GM18861 (cell line): ENCODE measurements around the gene CCDC91.

Experiments
- ATAC-seq: cut with Tn5 transposase; IDR thresholded peaks from one replicate; pipeline ENCODE4 v1.9.1; 2021; ENCODE audit not compliant: unreplicated experiment

CCDC91 gene

DNA sequence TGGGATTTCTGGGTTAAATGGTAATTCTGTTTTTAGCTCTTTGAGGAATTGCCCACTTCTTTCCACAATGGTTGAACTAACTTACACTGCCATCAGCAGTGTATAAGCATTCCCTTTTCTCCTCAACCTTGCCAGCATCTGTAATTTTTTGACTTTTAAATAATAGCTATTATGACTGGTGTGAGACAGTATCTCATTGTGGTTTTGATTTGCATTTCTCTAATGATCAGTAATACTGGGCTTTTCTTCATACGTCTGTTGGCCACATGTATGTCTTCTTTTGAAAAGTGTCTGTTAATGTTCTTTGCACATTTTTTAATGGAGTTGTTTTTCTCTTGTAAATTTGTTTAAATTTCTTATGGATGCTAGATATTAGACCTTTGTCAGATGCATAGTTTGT is 323.7 kb downstream of the CCDC91 start:
- no peak for ATAC-seq

DNA sequence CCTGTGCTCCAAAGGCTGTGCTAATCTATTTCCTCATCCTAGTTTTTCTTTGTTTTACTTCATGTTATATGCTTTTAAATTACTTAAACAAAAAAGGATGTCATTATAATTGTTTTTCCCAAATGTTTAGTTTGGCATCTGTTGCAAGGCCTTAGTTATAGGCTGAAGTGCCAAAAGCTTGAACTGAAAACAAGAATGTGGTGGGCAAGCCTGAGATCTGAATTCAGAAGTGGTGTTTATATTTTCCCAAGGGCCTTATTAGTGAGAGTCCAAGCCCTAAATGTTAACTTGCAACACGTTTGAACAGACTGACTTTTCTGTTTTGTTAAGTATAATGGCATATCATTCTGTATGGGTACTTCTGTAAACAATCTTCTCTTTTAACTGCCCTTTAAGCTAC is 326.8 kb downstream of the CCDC91 start:
- ATAC-seq, result no peak

DNA sequence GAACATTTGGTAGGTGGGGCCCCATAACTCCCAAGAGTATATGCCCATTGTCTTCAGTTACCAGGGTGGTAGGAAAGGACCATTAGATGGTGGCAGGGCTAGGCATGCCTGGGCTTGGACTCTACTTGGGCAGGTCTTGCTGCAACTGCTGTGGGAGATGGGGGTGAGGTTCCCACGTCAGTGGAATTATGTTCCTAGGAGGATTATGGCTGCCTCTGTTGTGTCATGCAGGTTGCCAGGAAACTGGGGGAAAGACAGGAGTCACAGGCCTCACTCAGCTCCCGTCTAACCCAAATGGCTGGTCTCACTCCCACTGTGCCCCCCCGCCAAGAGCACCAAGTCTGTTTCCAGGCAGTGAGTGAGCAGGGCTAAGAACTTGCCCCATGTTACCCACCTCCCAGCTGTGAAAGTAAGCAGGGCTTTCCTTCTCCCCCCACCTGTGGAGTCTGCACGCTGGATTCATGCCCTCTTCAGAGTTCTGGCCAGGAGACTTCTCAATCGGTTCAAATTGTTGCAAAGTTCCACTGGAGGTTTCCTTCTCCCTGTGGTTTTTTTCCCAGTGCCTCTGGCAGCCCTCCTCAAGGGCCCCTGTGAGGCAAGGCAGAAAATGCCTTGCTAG is 337.5 kb downstream of the CCDC91 start:
- ATAC-seq, result no peak

DNA sequence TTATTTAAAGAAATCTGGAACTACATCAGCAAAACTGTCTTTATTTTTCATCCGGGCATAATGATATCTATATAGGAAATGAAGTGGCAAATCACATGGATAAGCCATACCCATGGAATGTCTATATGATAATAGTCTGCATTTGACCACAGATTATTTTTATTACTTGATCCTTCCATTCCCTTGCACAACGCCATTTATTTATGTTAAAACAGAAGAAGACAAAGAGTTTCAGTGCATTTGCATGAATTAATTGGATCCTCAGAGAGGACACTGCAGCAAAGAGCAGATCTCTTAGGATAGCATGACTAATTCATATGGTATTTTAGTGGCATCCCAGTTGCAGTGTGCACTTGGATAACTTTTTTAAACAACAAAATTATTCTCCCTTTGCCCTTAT is 345.0 kb downstream of the CCDC91 start:
- ATAC-seq, result no peak

DNA sequence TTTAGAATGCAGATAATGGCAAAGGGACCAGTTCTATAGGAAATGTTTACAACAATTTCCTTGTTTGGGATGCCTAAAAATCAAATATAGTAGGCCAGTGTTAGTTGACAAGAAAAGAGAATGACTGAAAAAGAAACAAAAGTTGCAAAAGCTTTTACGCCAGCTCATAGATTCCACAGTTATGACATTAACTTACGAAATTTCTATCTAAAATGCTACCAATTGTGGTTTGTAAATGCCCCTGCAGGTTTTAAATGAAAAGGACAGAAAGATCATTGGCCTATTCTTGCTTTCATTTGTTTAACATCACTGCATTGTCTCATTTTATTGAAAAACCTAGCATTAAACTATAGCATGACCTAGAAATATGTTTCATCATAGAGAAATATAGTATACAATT is 345.8 kb downstream of the CCDC91 start:
- ATAC-seq, result no peak

DNA sequence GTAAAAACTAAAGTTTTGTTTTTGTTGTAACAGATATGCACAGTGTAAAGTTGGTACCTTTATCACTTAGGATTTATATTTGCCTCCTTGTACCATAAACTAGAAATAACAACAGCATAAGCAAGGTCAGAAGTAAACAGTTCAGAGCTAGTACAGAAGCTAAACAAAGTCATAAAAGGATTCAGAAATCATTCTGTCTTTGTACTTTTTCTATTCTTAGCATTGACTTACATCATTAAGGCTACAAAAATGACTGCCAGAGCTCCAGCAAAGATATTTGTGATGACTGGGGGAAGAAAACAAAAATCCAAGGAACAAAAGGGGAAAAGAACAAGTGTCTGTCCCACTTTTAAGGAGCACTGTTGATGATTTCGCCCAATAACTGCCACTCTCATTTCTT is 347.2 kb downstream of the CCDC91 start:
- no peak for ATAC-seq

DNA sequence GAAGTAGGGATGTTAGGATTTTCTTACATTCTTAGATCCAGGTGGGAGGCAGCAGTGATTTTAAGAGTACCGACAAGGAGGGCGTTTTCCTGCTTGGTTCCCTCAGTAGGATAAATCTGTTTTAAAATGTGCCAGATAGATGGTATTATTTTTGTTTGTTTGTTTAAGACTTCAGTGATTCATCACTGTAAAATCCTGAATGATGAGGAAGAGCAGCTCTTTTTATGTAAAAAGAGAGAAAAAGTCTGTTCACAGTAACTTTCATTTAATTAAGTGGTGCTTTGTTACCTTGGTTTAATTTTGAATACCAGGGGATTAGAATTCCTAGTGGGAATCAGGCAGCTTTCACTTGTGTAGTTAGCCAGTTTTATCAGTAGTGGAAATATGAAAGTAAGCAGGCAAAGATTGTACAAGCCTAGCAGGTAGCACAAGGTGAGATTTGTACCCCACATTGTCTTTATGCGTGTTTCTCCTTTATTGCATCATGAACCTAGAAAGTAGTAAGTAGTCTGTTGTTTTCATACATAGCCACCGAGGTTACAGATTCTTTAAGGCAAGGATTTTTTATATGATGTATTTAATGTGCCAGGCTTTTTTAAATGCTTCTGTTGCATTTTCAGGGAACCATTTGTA is 349.6 kb downstream of the CCDC91 start:
- ATAC-seq, result no peak

DNA sequence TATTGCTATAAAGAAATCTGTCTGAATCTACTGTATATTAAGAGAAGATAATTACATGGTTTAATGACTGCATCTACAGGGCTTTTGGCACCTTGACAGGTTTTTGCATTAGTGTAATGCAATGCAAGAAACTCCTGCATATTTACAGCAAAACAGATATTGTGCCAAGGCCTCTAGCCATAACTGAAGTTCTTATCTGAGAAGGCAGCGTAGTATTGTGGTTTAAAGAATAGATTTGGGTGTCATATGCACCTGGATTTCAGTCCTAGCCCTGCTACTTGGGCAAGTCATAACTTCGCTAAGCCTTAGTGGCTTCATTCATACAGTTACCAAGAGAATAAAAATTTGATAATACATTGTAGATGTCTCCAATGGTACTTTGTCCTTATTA is 350.1 kb downstream of the CCDC91 start:
- ATAC-seq, result no peak

DNA sequence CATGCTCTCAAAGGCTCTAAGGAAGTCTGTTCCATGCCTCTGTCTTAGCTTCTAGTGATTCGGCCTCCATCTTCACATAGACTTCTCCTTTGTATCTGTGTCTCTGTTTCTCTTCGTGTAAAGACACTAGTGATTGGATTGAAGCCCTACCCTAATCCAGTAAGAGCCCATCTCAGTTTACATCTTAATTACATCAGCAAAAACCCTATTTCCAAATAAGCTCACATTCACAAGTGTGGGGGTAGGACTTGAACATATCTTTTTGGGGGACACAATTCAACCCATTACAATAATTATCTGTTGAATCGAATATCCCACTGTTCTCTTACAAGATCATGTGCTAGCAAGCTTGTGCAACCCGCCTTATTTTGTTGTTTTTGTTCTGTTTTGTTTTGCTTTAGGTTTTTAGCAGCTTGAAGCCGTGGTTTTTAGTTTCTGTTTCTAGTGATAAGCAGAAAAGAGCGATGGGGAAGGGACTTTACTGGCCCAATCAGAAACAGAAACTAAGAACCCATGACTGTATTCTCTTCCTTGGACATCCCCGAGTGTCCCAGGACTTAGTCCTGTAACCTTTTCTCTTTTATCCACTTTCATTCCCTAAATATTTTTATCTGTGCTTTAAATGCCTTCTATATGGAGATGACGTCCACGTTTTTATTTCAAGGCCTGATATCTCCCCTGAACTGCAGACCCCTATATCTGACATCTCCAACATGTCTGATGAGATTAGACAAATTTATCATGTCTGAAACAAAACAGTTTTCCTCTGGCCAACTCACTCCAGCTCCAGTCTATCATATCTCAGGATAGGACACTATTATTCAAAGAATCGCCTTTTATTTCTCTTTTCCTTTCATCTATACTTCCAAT is 353.0 kb downstream of the CCDC91 start:
- no peak for ATAC-seq

DNA sequence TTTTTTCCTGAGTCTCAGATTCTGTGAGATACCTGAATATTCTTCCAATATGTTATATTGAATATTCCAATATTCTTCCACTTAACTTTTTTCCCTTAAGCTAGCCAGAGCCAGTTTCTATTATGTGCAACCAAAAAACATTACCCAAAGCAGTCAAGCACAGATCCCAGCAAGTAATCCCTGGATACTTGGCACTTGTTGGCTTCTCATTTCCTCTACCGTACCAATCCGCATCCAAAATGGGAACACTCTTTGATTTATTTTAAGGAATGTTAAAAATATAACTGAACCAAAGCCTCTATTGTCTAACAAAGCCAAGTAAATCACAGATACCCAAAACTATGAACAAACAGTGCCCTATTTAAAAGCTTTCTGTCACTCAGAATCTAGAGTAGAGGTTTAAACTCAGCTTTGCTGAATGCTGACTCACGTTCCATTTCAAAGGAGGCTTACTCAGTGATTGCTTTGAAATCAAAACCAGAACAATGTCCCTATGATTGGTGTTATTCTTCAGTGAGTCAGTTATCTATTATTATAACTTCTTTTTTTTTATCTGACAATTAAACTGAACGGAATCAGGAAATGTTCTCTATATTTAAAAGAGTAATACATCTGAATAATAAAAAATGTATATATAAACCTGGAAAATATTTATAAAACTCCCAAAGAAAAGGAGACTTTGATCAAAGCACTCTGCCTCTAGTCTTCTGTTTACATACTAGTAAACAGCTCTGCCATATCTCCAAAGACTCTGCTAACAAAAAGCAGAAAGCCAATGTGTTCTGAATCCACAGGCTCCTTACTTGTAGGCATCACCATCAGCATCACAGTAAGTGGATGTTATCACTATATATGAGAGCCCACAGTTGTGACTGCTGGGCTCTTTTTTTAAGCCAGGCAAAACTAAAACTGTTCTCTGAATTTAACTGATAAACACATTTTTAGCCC is 360.8 kb downstream of the CCDC91 start:
- ATAC-seq, result no peak

DNA sequence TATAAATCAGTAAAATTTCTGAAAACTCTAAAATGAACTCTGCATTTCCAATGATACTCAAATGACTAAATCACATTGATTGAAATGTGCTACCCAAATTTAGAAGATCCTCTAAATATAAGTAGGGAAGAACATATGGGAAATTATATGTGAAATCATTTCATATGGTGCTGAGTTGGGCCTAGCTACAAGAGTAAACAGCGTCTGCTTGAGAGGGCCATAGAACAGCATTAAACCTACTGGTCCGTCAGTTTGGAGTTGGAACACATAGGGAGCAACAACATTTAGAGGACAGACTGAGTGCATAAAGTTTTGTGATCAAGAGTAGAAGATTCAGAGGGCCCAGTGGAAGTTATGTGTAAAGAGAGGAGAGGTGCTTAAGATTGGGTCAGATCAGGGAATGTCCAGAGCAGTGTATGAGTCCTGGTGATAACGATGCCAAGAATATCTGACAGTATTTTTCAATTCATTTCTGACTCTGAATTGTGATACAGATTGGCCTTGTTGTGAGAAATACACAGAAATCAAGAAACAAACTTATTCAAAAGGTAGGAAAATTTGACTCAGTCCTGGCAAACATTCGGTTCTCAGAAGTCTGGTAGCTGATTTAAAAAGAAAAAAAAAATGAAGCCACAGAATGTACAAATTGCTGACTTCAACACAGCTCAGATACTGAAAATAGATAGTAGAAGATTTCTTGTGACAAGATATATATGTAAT is 362.2 kb downstream of the CCDC91 start:
- no peak for ATAC-seq

DNA sequence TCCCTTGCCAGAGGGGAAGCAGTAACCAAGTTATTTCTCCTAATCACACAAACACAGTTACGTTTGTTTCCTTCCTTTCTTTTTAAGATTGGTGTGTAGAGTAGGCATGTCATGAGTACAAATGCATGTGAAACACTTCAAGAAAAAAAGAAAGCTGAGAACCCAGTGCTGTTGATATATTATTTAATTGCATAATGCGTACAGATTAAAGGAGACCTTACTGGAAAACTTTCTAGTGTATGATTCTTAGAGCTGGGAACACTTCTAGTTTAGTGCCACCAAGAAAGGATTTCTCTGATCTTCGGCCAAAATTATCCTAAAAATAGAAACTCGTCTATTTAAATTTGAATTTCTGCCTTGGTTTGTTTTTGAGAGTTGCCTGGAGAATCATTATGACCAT is 365.5 kb downstream of the CCDC91 start:
- no peak for ATAC-seq

DNA sequence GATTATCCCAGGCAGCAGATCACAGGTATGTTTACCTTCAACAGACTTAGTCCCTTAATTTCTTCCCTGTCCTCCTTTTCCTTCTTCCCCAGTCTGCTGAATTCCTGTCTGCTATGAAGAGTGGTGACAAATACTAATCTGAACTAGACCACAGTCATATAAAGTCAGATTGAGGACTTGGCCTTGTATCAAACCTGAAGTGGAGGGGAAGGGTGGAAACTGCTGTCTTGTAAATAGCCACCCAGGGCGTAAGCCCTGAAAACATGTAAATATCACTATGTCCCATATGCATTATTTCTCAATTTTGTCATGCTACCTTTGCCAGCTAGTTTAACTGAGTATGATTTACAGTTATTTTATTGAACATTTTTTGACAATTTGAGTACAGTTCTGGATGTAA is 368.0 kb downstream of the CCDC91 start:
- ATAC-seq, result no peak

DNA sequence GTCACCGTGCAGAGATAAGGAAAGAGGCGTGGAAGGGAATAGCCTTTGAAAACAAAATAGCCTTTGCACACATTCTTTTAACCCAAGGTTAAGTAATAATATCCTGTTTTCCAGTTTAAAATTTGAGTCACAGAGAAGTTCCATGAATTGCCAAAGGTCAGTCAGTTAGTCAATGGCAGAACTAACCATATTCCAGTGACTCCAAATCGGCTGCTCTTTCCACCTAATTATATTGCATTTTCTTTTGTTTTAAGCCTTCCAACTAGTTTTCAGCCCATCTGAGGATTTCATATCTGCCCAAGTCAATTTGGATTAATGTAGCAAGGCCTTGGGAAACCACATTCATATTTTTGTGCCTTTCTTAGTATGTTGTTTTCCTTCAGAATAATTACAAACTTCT is 373.0 kb downstream of the CCDC91 start:
- no peak for ATAC-seq

DNA sequence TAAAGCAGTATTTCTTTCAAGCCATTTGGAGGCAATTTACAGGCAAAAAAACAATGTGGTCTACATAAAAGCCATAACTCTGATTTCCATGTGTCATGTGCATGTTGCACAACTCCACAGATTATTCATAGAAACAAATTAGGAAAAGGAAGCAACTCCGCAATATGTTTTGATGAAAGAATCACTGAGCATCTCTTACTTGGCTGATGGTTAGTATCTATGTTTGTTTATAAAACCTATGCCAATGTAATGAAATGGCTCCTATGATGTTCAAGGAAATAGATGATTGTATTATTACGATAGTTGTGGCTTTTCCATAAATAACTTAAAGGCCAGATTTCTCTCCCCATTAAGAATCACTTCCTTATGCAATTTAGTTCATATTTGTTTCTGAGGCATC is 373.7 kb downstream of the CCDC91 start:
- no peak for ATAC-seq

DNA sequence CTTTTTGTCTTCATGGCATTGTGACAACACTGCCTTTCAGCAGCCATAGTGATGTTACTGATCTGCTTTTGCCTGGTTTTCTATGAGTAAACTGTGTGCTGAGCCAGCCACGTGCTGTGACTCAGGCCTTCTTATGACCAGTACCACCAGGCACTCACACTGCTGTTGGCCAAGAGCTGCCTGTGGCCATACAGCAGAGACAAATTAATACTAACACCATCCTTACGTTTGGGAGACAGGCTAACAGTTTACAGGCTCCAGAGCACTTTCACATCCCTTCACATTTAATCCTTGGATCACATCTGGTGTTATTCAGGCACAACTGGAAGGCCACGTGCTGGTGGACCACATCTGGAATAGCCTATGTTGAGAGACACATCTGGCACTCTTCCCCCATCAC is 377.9 kb downstream of the CCDC91 start:
- ATAC-seq, result no peak

DNA sequence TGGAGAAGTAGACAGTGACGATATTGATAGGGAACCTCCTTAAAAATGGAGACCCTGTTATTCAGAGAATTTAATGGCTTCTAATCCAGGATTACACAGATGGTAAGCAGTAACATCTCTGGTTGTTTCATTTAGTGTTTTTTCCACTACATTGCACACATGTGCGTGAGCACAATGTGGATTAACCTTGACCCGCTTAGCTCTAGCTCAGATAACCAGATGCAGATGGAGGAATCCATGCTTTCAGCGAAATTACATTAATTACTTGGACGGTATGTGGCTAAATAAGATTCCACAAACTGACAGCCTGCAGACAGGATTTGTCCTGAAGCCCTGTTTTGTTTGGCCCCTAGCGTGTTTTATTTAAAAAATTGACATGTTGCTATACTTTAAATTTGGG is 378.4 kb downstream of the CCDC91 start:
- no peak for ATAC-seq

DNA sequence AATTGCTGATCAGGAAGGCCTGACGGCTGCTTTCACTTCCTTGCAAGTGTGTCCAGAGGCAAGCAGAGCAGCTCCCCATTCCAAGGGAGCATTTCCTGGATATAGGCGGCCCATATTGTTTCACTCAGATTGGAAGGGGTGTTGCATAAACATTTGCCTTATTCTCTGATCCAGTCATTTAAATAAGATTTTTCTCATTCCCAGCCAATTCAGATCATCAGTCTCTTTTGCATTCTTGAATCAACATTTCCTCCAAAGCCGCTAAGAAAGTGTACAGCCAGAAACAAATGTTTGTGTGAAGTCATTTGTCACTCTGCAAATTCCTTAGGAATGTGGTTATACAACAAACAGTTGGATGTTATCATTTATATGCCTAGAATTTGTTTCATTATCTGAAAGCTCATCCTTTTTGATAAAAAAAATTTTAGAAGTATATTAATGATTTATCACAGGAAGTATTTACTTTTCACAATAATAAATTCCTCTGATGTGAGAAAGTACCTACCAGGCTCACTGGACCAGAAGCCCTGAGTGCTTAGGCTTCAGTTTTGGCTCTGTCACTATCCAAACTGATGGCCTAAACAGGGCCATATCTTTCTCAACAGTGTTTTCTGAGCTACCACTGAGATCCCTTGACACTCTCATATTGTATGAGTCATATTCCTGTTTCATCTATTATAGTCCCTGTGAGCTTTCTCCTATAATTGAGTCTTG is 379.6 kb downstream of the CCDC91 start:
- ATAC-seq, result no peak

DNA sequence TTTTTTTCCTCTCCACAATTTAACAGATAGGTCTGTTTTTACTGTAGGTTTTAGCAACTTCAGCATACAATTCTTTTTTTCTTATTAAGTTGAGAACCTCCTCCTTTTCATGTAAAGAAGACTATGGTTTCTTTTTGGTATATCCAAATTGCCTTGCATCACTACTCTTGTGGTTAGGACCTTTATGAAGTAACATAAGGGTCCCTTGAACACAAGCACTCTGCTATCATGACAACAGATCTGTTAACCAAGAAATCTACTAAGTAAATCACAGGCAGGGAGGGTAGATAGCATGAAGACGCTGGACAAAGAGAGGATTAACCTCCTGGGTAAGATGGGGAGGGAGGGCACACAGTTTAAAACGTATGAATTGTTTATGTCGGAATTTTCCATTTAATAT is 380.6 kb downstream of the CCDC91 start:
- no peak for ATAC-seq
